Pancreas (tissue), 10 donors: ENCODE measurements around the gene ZDHHC18. TPM values are rescaled to one million over a fixed set of nuclear protein-coding genes. Genes with fewer than 3 reads are reported as not detected.
"Not testable (repeated sequence)": the region's sequence is repeated elsewhere in the genome, so short reads cannot be mapped to it uniquely, and the experiment has no call there.

Experiments used
- ATAC-seq, 4 donors: fragments of 200-7000 bp; cut with Tn5 transposase; one replicate each; pipeline versions ENCODE4 v1.8.0 to v1.9.1; 2020; ENCODE audit warnings: mild to moderate bottlenecking in 4 of 4, moderate library complexity in 4 of 4
- DNase-seq, 6 donors: peaks; one replicate each; pipeline ENCODE4 v3.0.0-alpha.2; 2020
- FAIRE-seq: peaks from 2 replicates; lab custom pipeline; 2012; peaks lifted over from hg19 to GRCh38; lab: Jason Lieb, UNC
- H3K27ac ChIP-seq, 4 donors: fragments of 200-600 bp; sonication (generic); 1 replicate in 3 of 4; 2 replicates in 1 of 4; pipeline versions ENCODE4 v1.5.0 to v1.8.0; 2020
- H3K27me3 ChIP-seq, 4 donors: fragments of 200-600 bp; one replicate each; pipeline ENCODE4 v1.8.0; 2021
- H3K36me3 ChIP-seq, 3 donors: fragments of 200-600 bp; sonication (generic) in 1 of 3; one replicate each; pipeline versions ENCODE4 v1.5.0 to v1.8.0; 2020 to 2021
- H3K4me1 ChIP-seq, 3 donors: fragments of 200-600 bp; one replicate each; pipeline ENCODE4 v1.8.0; 2021
- H3K4me3 ChIP-seq, 4 donors: fragments of 200-600 bp; sonication (generic) in 2 of 4; one replicate each; pipeline versions ENCODE4 v1.5.0 to v1.8.0; 2020 to 2021
- H3K9me3 ChIP-seq, 4 donors: fragments of 200-600 bp; one replicate each; pipeline ENCODE4 v1.8.0; 2021
- CTCF ChIP-seq, 4 donors: fragments of 200-600 bp; sonication (generic) in 3 of 4; IDR thresholded peaks; one replicate each; pipeline versions ENCODE4 v1.5.0 to v1.8.0; 2021; ENCODE audit warnings: antibody characterized with exemption in 4 of 4
- WGBS, 2 donors: extraction: QIAGEN DNeasy Blood & Tissue Kit; methylation state at CpG; one replicate each; pipeline ENCODE4 v1.1.7; 2013; 5-methylcytosine and 5-hydroxymethylcytosine counted together
- intact Hi-C, 3 donors: fragments of 100-400 bp; cut with DNase I; formaldehyde crosslinking; loops; one replicate each; pipeline versions ENCODE4 v1.11.1 to v1.14.2; 2022
- polyA plus RNA-seq, 2 donors: library from polyadenylated mRNA; stranded (reverse); fragments of 200-250 nt; gene quantifications; one replicate each; pipeline ENCODE4 v1.2.3, GENCODE V29; 2013
- total RNA-seq, 6 donors: library from RNA; stranded (reverse); fragmentation: NEBNext Ultra II Directional in 4 of 6; extraction: Animal tissue kit (Norgen Biotek cat#: 25700) in 4 of 6; gene quantifications; one replicate each; pipeline versions ENCODE4 v1.2.1 to v1.2.4, GENCODE V29; 2021 to 2023
- donor health status: healthy with polysubstance abuse.
- donor health status: DM: no; HTN: no; CAD: no; lungs with moderate emphysema.
- donor health status: DM: no; HTN: no; CAD: no.
- donor health status: control.
- donor health status: control.
- donor health status: Bipolar disorder and iron deficiency.
- donor health status: DM: yes; HTN: yes; CAD: no.
- donor health status: DM: no; HTN: no; CAD: no.
- donor health status: DM: no; HTN: no; CAD: no.
- donor health status: DM: yes; HTN: yes; CAD: no.

The ZDHHC18 gene
- total and polyA plus RNA-seq, 8 donors = 3.4 to 9.9 (median 6.0) TPM

DNA sequence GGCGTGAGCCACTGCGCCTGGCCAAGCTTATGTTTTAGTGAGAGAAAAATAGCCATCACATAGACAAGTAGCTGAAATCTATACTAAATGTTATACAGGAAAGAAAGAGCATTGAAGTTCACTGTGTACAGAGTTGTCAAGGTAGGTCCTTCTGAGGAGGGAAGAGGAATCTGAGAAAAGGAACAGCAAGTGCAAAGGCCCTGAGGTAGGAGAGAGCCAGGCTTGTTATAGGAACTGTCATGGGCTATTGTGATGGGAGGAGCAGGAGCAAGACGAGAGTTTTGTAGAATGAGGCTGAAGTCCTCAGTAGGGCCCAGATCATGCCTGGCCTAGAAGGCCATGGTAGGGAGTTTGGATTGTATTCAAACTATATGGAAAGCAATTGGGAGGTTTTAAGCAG, 4.6 kb downstream of the ZDHHC18 start:
- TF ChIP-seq CTCF (IDR thresholded peaks at IDR 0.05) = no peak
- Histone ChIP-seq H3K9me3 (no peaks in the 10 kb centered on the region), H3K4me3 (no peak overlapping the region), H3K27me3 (no peaks in the 10 kb centered on the region), H3K27ac (no peak overlapping the region), H3K4me1 (peaks cover 0 to 12% (median 0%) of the 10 kb centered on the region in 3 donors), H3K36me3 (peaks cover 0 to 21% (median 0%) of the 10 kb centered on the region in 3 donors)
- no peak for ATAC-seq
- no peak for FAIRE-seq
- intact Hi-C loops = no loop called here
- WGBS, 2 donors = 94 to 97% methylated on average over 3 of the region's 3 CpGs
- no peak for DNase-seq

GRCh38 chr1:26831546-26832248, 5.2 kb downstream of the ZDHHC18 start:
- H3K9me3 ChIP-seq = no peaks in the 10 kb centered on the region
- TF ChIP-seq CTCF (IDR thresholded peaks at IDR 0.05) = no peak
- H3K4me1 ChIP-seq = peaks cover 0 to 12% (median 0%) of the 10 kb centered on the region in 3 donors
- intact Hi-C loops = no loop called here
- ATAC-seq = no peak
- no peak overlapping the region for H3K27ac ChIP-seq
- WGBS, 2 donors = 63 to 69% methylated on average over 3 of the region's 3 CpGs
- no peak overlapping the region for H3K4me3 ChIP-seq
- no peak for DNase-seq
- H3K27me3 ChIP-seq = no peaks in the 10 kb centered on the region
- H3K36me3 ChIP-seq = peaks cover 0 to 21% (median 0%) of the 10 kb centered on the region in 3 donors
- FAIRE-seq = no peak

- no peak for TF ChIP-seq CTCF (IDR thresholded peaks at IDR 0.05)
- WGBS, 2 donors = 85 to 86% methylated on average over 16 of the region's 16 CpGs
- no peaks in the 10 kb centered on the region for H3K9me3 ChIP-seq
- no peak for ATAC-seq
- peaks cover 0 to 11% (median 0%) of the 10 kb centered on the region in 3 donors for H3K4me1 ChIP-seq
- peaks cover 0 to 21% (median 0%) of the 10 kb centered on the region in 3 donors for H3K36me3 ChIP-seq
- no peaks in the 10 kb centered on the region for H3K27me3 ChIP-seq
- no peak for DNase-seq
- no peak for FAIRE-seq
- H3K27ac ChIP-seq = no peak overlapping the region
- intact Hi-C loops = no loop called here
- no peak overlapping the region for H3K4me3 ChIP-seq
Observed at GRCh38 chr1:26832249-26832960, 5.9 kb downstream of the ZDHHC18 start.

DNA sequence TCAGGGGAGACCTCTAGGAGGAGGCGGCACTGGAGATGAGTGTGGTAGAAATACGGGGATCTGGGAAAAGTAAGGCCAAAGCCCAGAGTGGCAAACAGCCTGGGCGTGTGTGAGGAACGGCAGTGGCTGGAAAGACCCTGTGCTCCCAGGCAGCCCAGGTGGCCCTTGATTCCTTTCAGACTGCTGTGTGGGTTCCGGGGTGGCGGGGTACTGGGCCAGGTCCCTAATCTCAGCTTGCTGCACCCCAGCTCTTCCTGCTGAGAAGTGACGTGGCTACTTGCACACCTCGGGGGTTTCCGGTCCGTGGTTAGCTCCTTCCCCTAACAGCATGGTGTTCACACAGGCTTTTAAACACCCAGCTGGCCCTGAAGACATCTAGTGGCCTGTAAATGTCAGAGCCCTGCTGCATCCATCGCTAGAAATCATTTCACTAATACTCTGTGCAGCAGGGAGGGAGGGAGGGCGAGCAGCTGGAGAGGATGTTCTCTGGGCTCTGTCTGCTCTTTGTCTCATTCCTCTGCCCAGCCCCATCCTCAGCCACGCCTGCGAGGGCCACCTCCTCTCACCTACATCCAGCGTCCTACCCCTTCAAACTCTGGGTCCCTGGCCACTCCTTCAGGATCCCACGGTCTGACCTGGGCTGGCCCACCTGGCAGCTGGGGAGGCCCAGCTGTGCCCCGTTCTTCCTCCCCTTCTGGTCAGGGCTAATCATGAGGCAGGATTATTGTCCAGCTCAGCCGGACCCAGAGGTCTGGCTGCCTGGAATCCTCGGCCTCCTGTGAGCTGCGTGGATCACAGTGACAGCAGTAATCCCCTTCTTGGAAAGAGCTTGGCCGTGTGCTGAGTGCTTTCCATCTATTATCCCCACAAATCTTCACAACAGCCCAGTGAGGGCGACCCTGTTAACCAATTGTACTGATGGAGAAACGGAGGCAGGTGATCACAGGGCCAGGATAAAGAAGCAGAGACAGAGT, 7.2 kb downstream of the ZDHHC18 start:
- no peak for FAIRE-seq
- ATAC-seq = peak in 2 of 4 donors; percentile 38 to 41
- Histone ChIP-seq H3K9me3 (no peaks in the 10 kb centered on the region), H3K4me3 (no peak overlapping the region), H3K27ac (no peak overlapping the region), H3K4me1 (no peaks in the 10 kb centered on the region), H3K27me3 (no peaks in the 10 kb centered on the region), H3K36me3 (peaks cover 0 to 21% (median 0%) of the 10 kb centered on the region in 3 donors)
- intact Hi-C loops = no loop called here
- no peak for DNase-seq
- 87 to 92% methylated on average over 23 of the region's 23 CpGs for WGBS, 2 donors
- no peak for TF ChIP-seq CTCF (IDR thresholded peaks at IDR 0.05)

GRCh38 chr1:26837665-26838064, 11.2 kb downstream of the ZDHHC18 start:
- H3K27me3 ChIP-seq, H3K9me3 ChIP-seq, ATAC-seq, DNase-seq, FAIRE-seq, H3K4me3 ChIP-seq, H3K27ac ChIP-seq, H3K4me1 ChIP-seq, intact Hi-C loops: not testable (repeated sequence)
- WGBS, 2 donors = 94 to 95% methylated on average over 5 of the region's 5 CpGs
- peaks cover 0 to 18% (median 0%) of the 10 kb centered on the region in 3 donors for H3K36me3 ChIP-seq
